ENCODE results near the gene MCF2L.
A peak's percentile ranks its signal among the peaks of the same experiment; 100 is the strongest.

Gene MCF2L

DNA sequence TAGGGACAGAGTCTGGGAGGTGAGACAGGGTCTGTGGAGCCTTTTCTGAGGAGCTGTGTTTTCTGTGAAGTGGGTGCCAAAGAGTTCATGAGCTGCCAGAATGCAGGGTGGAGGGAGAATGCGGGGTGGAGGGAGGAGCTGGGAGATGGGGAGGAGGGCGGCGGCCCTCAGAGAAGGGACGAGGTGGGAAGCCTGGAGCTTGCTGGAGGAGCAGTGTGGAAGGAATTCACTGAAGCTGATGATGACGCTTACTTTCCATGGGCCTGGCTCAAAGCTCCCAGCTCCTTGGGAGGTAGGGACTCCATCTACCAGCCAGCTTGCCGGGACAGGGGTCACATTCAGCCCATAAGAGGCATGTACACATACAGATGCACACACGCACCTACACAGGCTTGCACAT is 62.5 kb downstream of the MCF2L start:
- DNase-seq (ENCODE audit: low read depth) = no peak

- DNase-seq (ENCODE audit: low read depth) = no peak
Measured at GRCh38 chr13:113032291-113032690, 63.3 kb downstream of the MCF2L start.

GRCh38 chr13:113033054-113033850 is 64.2 kb downstream of the MCF2L start:
- no peak for DNase-seq (ENCODE audit: low read depth)

- no peak for DNase-seq (ENCODE audit: low read depth)
Measured at GRCh38 chr13:113034451-113035212, 65.6 kb downstream of the MCF2L start.

GRCh38 chr13:113035213-113035800 is 66.3 kb downstream of the MCF2L start:
- DNase-seq (ENCODE audit: low read depth) = no peak

- DNase-seq (ENCODE audit: low read depth) = no peak
Measured at GRCh38 chr13:113036401-113036800, 67.4 kb downstream of the MCF2L start.

GRCh38 chr13:113040031-113040430 is 71.0 kb downstream of the MCF2L start:
- no peak for DNase-seq (ENCODE audit: low read depth)

DNA sequence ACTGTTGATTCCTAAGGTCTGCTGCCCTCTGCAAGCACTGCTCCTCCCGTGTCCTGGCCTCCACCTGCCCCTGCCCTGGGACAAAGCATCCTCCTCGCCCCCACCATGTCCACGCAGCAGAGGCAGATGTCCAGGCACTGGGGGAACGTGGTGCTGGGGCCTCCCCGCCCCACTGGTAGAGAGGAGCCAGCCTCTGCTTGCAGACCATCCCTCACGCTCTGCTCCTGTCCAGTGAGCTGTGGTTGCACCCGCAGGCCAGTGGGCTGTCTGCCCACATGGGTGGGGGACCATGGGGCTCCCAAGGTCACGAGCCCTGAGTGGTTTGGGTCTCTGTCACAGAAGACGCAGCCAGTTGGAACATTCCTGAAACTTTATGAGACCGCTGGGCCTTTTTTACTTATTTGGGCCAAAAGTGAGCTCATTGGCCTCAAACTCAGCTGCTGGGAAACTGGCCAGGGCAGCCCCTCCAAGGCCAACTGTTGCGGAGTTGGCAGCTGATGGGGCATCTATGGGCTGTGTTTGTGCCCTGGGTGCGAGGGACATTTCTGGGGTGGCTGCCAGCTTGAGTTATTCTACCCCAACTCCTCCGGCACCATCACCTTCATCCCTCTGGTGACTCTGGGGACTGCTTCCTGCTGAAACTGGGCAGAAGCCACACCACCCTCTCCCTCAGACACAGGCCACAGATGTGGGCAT is 71.7 kb downstream of the MCF2L start:
- DNase-seq (ENCODE audit: low read depth) = no peak

DNA sequence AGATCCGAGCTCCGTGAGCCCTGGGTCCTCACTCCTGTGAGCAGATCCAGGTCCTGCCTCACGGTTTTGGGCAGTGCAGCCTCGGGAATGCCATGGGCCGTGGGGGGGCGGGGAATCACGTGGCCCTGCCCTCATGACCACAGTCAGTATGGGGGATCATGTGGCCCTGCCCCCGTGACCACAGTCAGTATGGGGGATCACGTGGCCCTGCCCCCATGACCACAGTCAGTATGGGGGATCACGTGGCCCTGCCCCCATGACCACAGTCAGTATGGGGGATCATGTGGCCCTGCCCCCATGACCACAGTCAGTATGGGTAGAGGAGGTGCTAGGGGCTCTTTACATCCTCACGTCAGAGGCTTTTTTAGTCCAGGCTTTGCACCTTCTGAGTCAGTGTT is 72.3 kb downstream of the MCF2L start:
- peak; percentile 14 for DNase-seq (ENCODE audit: low read depth)

- DNase-seq (ENCODE audit: low read depth) = no peak
Measured at GRCh38 chr13:113041896-113042295, 72.9 kb downstream of the MCF2L start.

DNA sequence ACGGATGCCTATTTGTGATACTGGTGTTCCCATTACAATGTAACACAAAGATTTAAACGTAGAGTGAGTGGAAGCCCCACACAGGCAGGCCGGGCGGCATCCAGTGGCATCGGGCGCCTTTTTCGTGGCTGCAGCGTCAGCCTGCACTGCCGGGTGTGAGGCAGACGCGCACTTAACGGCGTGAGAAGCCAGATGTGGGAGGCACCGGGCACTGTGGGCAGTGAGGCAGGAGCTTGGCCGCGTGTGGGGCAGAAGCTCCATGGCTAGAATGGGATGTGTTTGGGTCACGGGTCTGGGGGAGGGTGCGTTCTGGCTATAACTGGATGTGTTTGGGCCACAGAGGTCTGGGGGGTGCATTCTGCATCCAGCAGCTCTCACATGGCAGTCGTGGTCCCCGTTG is 73.4 kb downstream of the MCF2L start:
- no peak for DNase-seq (ENCODE audit: low read depth)

- DNase-seq (ENCODE audit: low read depth) = no peak
Measured at GRCh38 chr13:113043001-113043630, 74.1 kb downstream of the MCF2L start.

GRCh38 chr13:113043931-113044330 is 74.9 kb downstream of the MCF2L start:
- no peak for DNase-seq (ENCODE audit: low read depth)

- no peak for DNase-seq (ENCODE audit: low read depth)
Measured at GRCh38 chr13:113044391-113045114, 75.5 kb downstream of the MCF2L start.

- DNase-seq (ENCODE audit: low read depth) = no peak
Measured at GRCh38 chr13:113045251-113046127, 76.5 kb downstream of the MCF2L start.

DNA sequence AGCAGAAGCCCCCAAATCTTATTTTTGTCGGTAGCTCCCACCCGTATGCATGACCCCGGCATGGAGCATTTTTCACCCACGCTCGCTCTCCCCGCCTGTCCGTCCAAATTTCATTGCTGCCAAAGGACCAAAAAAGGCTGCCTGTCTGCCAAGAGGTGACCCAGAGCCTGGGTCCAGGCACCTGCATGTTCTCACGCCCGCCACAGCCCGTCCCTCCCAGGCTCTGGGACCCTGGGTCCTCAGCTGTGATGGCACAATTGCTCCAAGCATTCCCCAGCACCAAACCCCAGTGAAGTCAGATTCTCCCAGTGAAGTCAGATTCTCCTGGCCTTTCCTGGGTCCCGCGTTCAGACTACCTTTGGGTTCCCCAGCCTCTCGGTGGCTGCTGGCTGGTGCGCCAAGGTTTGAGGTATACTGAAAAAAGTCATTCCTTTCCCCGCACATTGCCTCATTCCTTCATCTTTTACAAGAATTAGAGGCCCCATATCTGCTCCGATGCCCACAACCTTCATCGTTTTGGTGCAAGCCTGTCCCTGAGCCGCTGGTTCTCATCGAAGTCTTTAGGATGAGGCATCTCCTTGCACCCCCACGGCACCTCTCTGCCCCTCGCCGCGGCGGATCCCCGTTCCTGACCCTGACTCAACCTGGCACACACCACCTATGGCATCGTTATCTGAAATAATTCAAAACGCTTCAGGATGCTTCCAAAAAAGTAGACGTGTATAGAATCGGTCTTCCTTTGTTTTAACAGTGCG is 77.3 kb downstream of the MCF2L start:
- DNase-seq (ENCODE audit: low read depth) = no peak

DNA sequence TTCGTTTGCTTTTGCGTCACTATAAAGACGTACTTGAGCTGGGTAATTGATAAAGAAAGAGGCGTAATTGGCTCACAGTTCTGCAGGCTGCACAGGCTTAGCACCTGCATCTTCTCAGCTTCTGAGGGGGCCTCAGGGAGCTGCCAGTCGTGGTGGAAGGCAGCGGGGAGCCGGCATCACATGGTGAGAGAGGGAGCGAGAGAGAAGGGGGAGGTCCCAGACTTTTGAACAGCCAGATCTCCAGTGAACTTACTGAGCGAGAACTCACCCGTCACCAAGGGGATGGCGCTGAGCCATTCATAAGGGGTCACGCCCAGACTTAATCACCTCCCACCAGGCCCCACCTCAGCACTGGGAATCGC is 77.8 kb downstream of the MCF2L start:
- DNase-seq (ENCODE audit: low read depth) = no peak

- no peak for DNase-seq (ENCODE audit: low read depth)
Measured at GRCh38 chr13:113047587-113047986, 78.6 kb downstream of the MCF2L start.

DNA sequence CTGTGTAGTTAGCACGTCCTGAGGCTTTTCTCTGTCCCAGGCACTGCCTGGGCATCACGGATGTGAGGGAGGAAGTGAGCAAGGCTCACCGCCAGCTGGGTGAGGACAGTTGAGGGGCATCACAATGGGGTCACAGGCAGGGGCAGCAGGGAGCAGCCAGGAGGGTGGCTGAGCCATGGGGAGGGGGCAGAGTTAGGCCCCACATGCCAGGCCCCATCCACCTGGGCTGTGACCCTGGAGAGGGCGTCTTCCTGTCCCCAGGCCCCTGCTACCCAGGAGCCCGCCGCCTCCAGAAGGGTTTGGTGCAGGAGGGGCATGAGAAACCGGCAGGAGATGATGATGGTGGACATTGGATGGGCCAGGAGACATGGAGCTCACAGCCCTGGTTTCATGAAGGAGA is 79.8 kb downstream of the MCF2L start:
- no peak for DNase-seq (ENCODE audit: low read depth)

- DNase-seq (ENCODE audit: low read depth) = no peak
Measured at GRCh38 chr13:113049521-113049941, 80.5 kb downstream of the MCF2L start.

Data from CMK (cell line).